ENCODE results near the gene PODN. TPM values are rescaled to one million over a fixed set of nuclear protein-coding genes. Genes with fewer than 3 reads are reported as not detected.

The PODN gene
- total RNA-seq, 4 donors from 2014 or later: 5.1 to 107 (median 19.0) TPM

DNA sequence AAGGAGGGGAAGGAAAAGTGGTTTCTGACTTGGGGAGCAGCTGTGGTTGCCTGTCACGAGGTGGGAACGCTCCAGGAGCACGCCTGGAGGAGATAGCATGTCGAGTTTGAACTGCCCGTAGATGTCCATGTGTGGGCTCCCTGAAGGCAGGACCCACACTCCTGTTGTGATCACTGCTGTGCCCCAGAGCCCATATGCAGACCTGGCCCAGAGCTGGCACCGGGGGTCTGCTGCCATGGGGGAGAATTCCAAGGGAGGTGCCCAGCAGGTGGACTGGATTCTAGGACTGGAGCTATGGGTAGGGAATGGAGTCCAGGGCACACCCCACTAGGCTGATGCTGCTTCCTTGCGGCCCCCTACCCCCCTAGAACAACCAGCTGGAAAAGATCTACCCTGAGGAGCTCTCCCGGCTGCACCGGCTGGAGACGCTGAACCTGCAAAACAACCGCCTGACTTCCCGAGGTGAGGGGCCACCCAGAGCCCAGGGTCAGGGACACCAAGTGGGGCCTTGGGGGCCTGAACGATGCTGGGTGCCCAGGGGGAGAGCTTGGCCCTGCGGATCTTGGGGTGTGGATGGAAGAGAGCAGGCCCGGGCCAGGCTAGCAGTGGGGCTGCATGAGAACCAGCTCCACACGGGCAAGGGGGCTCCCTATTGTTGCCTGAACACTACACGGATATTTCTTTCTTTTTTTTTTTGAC lies 9.3 kb downstream of the PODN start:
- DNase-seq: no peak
- H3K27me3 ChIP-seq: no peaks in the 10 kb centered on the region
- TF ChIP-seq, protein P1, sequence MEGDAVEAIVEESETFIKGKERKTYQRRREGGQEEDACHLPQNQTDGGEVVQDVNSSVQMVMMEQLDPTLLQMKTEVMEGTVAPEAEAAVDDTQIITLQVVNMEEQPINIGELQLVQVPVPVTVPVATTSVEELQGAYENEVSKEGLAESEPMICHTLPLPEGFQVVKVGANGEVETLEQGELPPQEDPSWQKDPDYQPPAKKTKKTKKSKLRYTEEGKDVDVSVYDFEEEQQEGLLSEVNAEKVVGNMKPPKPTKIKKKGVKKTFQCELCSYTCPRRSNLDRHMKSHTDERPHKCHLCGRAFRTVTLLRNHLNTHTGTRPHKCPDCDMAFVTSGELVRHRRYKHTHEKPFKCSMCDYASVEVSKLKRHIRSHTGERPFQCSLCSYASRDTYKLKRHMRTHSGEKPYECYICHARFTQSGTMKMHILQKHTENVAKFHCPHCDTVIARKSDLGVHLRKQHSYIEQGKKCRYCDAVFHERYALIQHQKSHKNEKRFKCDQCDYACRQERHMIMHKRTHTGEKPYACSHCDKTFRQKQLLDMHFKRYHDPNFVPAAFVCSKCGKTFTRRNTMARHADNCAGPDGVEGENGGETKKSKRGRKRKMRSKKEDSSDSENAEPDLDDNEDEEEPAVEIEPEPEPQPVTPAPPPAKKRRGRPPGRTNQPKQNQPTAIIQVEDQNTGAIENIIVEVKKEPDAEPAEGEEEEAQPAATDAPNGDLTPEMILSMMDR (IDR thresholded peaks at IDR 0.05): no peak
- TF ChIP-seq POLR2A (IDR thresholded peaks at IDR 0.05): no peak
- H3K4me1 ChIP-seq: peaks cover 0 to 6% (median 0%) of the 10 kb centered on the region in 3 donors
- H3K9me3 ChIP-seq: no peaks in the 10 kb centered on the region
- intact Hi-C loops (cut with DNase I): no loop called here
- WGBS, 2 donors: 81 to 86% methylated on average over 3 to 9 of the region's 17 CpGs
- H3K27ac ChIP-seq: no peak overlapping the region
- peaks cover 0 to 5% (median 0%) of the 10 kb centered on the region in 3 donors for H3K36me3 ChIP-seq
- H3K4me3 ChIP-seq: no peak overlapping the region

- H3K4me3 ChIP-seq: no peak overlapping the region
- DNase-seq: no peak
- H3K27ac ChIP-seq: no peak overlapping the region
- 82 to 94% methylated on average over 1 of the region's 1 CpG for WGBS, 2 donors
- no peaks in the 10 kb centered on the region for H3K9me3 ChIP-seq
- no peaks in the 10 kb centered on the region for H3K27me3 ChIP-seq
- H3K36me3 ChIP-seq: peaks cover 0 to 7% (median 0%) of the 10 kb centered on the region in 3 donors
- intact Hi-C loops (cut with DNase I): no loop called here
- H3K4me1 ChIP-seq: peaks cover 0 to under 1% (median 0%) of the 10 kb centered on the region in 3 donors
- TF ChIP-seq POLR2A (IDR thresholded peaks at IDR 0.05): no peak
- TF ChIP-seq, protein P1 (IDR thresholded peaks at IDR 0.05): no peak
Observed at GRCh38 chr1:53071915-53072314, 9.9 kb downstream of the PODN start.

DNA sequence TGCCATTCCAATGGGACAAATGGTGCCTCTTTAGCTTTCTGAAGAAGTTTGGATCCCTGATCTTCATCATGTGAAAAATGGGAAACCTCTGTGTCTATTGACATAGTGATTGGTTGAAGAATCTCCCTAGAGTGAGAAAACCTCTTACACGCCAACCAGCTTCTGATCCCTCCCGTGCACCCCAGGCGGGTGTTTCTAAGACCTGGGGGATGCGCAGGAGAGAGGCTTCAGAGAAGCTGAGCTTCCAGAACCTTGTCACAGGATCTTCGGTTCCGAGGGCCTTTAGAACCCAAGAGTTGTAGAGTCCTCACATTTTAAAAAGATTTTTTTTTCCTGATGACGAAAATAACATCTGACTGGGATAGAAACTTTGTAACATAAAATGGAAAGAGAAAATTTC lies 11.3 kb downstream of the PODN start:
- no peaks in the 10 kb centered on the region for H3K27me3 ChIP-seq
- no peaks in the 10 kb centered on the region for H3K4me1 ChIP-seq
- DNase-seq: no peak
- intact Hi-C loops (cut with DNase I): no loop called here
- peaks cover 0 to 17% (median 0%) of the 10 kb centered on the region in 3 donors for H3K36me3 ChIP-seq
- H3K9me3 ChIP-seq: no peaks in the 10 kb centered on the region
- peak overlapping the region in 1 of 4 donors; percentile 22 for H3K27ac ChIP-seq
- TF ChIP-seq POLR2A (IDR thresholded peaks at IDR 0.05): no peak
- TF ChIP-seq, protein P1 (IDR thresholded peaks at IDR 0.05): no peak
- WGBS, 2 donors: 84 to 90% methylated on average over 7 of the region's 7 CpGs
- H3K4me3 ChIP-seq: no peak overlapping the region

DNA sequence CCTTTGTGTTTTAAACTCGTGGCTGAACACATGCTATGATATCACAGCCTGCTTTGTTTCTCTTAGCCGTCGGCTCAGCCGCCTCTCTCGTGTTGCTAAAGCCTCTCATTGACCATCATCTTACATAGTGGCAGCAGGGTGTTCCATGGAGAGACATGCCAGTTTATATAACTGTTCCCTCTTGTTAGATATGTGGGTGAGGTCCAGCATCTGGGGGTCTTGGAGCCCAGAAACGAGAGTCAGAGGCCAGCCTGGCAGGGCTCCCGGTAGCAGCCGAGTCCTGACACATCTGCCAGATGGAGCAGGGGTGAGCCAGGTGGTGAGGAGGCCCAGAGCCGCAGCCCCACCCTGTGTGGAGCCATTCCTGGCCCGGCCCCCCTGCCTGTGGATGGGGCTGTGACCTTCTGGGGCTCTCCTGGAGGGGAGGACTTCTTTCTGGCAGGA lies 11.9 kb downstream of the PODN start:
- intact Hi-C loops (cut with DNase I): no loop called here
- Histone ChIP-seq H3K4me3 (no peak overlapping the region), H3K27ac (peak overlapping the region in 3 of 4 donors; percentile 7 to 74 (median 22)), H3K27me3 (no peaks in the 10 kb centered on the region), H3K4me1 (no peaks in the 10 kb centered on the region), H3K9me3 (no peaks in the 10 kb centered on the region), H3K36me3 (peaks cover 0 to 23% (median 0%) of the 10 kb centered on the region in 3 donors)
- DNase-seq: no peak
- WGBS, 2 donors: 60 to 63% methylated on average over 5 to 7 of the region's 10 CpGs
- no peak for TF ChIP-seq POLR2A (IDR thresholded peaks at IDR 0.05)
- TF ChIP-seq, protein P1 (IDR thresholded peaks at IDR 0.05): no peak

GRCh38 chr1:53074313-53075154 lies 12.5 kb downstream of the PODN start:
- Histone ChIP-seq H3K36me3 (peaks cover 0 to 25% (median 0%) of the 10 kb centered on the region in 3 donors), H3K4me1 (no peaks in the 10 kb centered on the region), H3K27me3 (no peaks in the 10 kb centered on the region), H3K4me3 (no peak overlapping the region), H3K9me3 (no peaks in the 10 kb centered on the region), H3K27ac (peak overlapping the region in 2 of 4 donors; percentile 7 to 74)
- WGBS, 2 donors: 50 to 89% methylated on average over 1 to 3 of the region's 8 CpGs
- intact Hi-C loops (cut with DNase I): no loop called here
- no peak for TF ChIP-seq POLR2A (IDR thresholded peaks at IDR 0.05)
- TF ChIP-seq, protein P1 (IDR thresholded peaks at IDR 0.05): no peak
- DNase-seq: no peak

Measured in esophagus squamous epithelium (tissue), 5 donors.